IMR-90 (cell line): ENCODE measurements around the gene ASAP2. TPM values are rescaled to one million over a fixed set of nuclear protein-coding genes. Genes with fewer than 3 reads are reported as not detected.

Experiments used
- ATAC-seq: fragments of 200-7000 bp; cut with Tn5 transposase; 2 replicates; pipeline ENCODE4 v1.9.1; 2020; ENCODE audit warnings: low read depth, mild to moderate bottlenecking, moderate library complexity
- BruUV-seq: library from RNA; stranded (reverse); fragments of 400-500 nt; replicated peaks from 2 replicates; lab custom pipeline; 2021; lab: Mats Ljungman, UMichigan
- CTCF ChIA-PET: fragments of 300-600 bp; formaldehyde crosslinking; extraction: SDS; loops from one replicate; lab custom pipeline; 2021; ENCODE audit warnings: antibody characterized with exemption; lab: Yijun Ruan, JAX
- POLR2A ChIA-PET: fragments of 300-600 bp; sonication (Branson Sonifier 250); formaldehyde crosslinking; loops from one replicate; lab custom pipeline; 2022; ENCODE audit warnings: antibody characterized with exemption; ENCODE audit not compliant: unreplicated experiment; lab: Charles Lee
- DNase-seq: peaks from one replicate; pipeline ENCODE4 v3.0.0; 2013
- H2AFZ ChIP-seq: replicated peaks from 2 replicates; pipeline ENCODE3; 2013; ENCODE audit warnings: low read length, mild to moderate bottlenecking; ENCODE audit not compliant: poor library complexity
- H2AK5ac ChIP-seq: 2 replicates; pipeline ENCODE4 v1.6.1; 2013; ENCODE audit warnings: low read depth, low read length, inconsistent platforms
- H2AK9ac ChIP-seq: replicated peaks from 2 replicates; pipeline ENCODE3; 2013; ENCODE audit warnings: mild to moderate bottlenecking, low read depth, low read length, moderate library complexity; ENCODE audit not compliant: poor library complexity
- H2BK120ac ChIP-seq: 2 replicates; pipeline ENCODE4 v1.6.1; 2013; ENCODE audit warnings: low read depth, low read length, inconsistent platforms
- H2BK15ac ChIP-seq: 3 replicates; pipeline ENCODE4 v1.6.1; 2013; ENCODE audit warnings: low read depth, low read length, inconsistent platforms
- H2BK20ac ChIP-seq: 2 replicates; pipeline ENCODE4 v1.6.1; 2013; ENCODE audit warnings: low read depth, mild to moderate bottlenecking, inconsistent platforms, low read length, moderate library complexity
- H2BK5ac ChIP-seq: 2 replicates; pipeline ENCODE4 v1.6.1; 2013; ENCODE audit warnings: mild to moderate bottlenecking, low read depth, low read length, inconsistent platforms; ENCODE audit not compliant: poor library complexity, severe bottlenecking
- H3K14ac ChIP-seq: replicated peaks from 2 replicates; pipeline ENCODE4 v1.6.1; 2013; ENCODE audit warnings: low read depth, low read length, inconsistent platforms
- H3K18ac ChIP-seq: 2 replicates; pipeline ENCODE4 v1.6.1; 2013; ENCODE audit warnings: low read depth, low read length, control low read depth
- H3K23ac ChIP-seq: 2 replicates; pipeline ENCODE4 v1.6.1; 2013; ENCODE audit warnings: low read depth, low read length, inconsistent platforms
- H3K27ac ChIP-seq: 2 replicates; pipeline ENCODE4 v1.5.1; 2013; ENCODE audit warnings: mild to moderate bottlenecking, control low read depth, low read length; ENCODE audit not compliant: insufficient read depth
- H3K27me3 ChIP-seq: 2 replicates; pipeline ENCODE4 v1.6.1; 2013; ENCODE audit warnings: low read length; ENCODE audit not compliant: control insufficient read depth, insufficient read depth
- H3K36me3 ChIP-seq: 2 replicates; pipeline ENCODE4 v1.6.1; 2013; ENCODE audit warnings: low read length, mixed read lengths; ENCODE audit not compliant: control insufficient read depth, insufficient read depth
- H3K4ac ChIP-seq: 2 replicates; pipeline ENCODE4 v1.6.1; 2013; ENCODE audit warnings: low read depth, low read length, inconsistent platforms
- H3K4me1 ChIP-seq: 2 replicates; pipeline ENCODE4 v1.6.1; 2013; ENCODE audit warnings: low read length, mixed read lengths; ENCODE audit not compliant: control insufficient read depth, insufficient read depth
- H3K4me2 ChIP-seq: 2 replicates; pipeline ENCODE4 v1.6.1; 2013; ENCODE audit warnings: low read depth, mild to moderate bottlenecking, control low read depth, low read length, moderate library complexity
- H3K4me3 ChIP-seq: 2 replicates; pipeline ENCODE4 v1.5.1; 2013; ENCODE audit warnings: low read depth, mild to moderate bottlenecking, control low read depth, low read length, moderate library complexity; ENCODE audit not compliant: insufficient read depth
- H3K56ac ChIP-seq: 2 replicates; pipeline ENCODE4 v1.6.1; 2013; ENCODE audit warnings: low read length, inconsistent platforms; ENCODE audit not compliant: insufficient read depth; ENCODE audit errors: extremely low read depth
- H3K79me1 ChIP-seq, 2 experiments: 2 replicates each; pipeline ENCODE4 v1.6.1; 2013; ENCODE audit warnings: low read length in 2 of 2, inconsistent platforms in 1 of 2, low read depth in 1 of 2
- H3K9ac ChIP-seq: 2 replicates; pipeline ENCODE4 v1.6.1; 2013; ENCODE audit warnings: low read depth, low read length, control low read depth
- H3K9me1 ChIP-seq: 2 replicates; pipeline ENCODE4 v1.6.1; 2013; ENCODE audit warnings: low read length, inconsistent platforms; ENCODE audit not compliant: insufficient read depth
- H3K9me3 ChIP-seq: 2 replicates; pipeline ENCODE4 v1.6.1; 2013; ENCODE audit warnings: low read length; ENCODE audit not compliant: control insufficient read depth, insufficient read depth
- H4K20me1 ChIP-seq: 2 replicates; pipeline ENCODE4 v1.6.1; 2013; ENCODE audit warnings: low read length, inconsistent platforms; ENCODE audit not compliant: insufficient read depth
- H4K5ac ChIP-seq: 2 replicates; pipeline ENCODE4 v1.6.1; 2013; ENCODE audit warnings: mild to moderate bottlenecking, low read depth, low read length, control low read depth
- H4K8ac ChIP-seq, 2 experiments: 2 replicates each; pipeline ENCODE4 v1.6.1; 2013; ENCODE audit warnings: low read depth in 2 of 2, low read length in 2 of 2, control low read depth in 1 of 2, inconsistent platforms in 1 of 2
- H4K91ac ChIP-seq: 2 replicates; pipeline ENCODE4 v1.6.1; 2013; ENCODE audit warnings: low read depth, low read length, inconsistent platforms; ENCODE audit not compliant: insufficient read depth
- BHLHE40 ChIP-seq: fragments of 150-350 bp; IDR thresholded peaks from 2 replicates; pipeline ENCODE4 v1.6.1; 2016; ENCODE audit warnings: mild to moderate bottlenecking, low read depth, low read length
- CEBPB ChIP-seq: IDR thresholded peaks from 2 replicates; pipeline ENCODE4 v1.6.1; 2012; ENCODE audit warnings: low read depth, low read length, improper control_type of control experiment
- CHD1 ChIP-seq: IDR thresholded peaks from 2 replicates; pipeline ENCODE4 v1.6.1; 2012; ENCODE audit warnings: low read depth, low read length, improper control_type of control experiment
- FOS ChIP-seq: fragments of 150-350 bp; IDR thresholded peaks from 2 replicates; pipeline ENCODE4 v1.6.1; 2016; ENCODE audit warnings: low read depth, low read length
- MXI1 ChIP-seq: IDR thresholded peaks from 2 replicates; pipeline ENCODE4 v1.6.1; 2012; ENCODE audit warnings: low read depth, mild to moderate bottlenecking, low read length, moderate library complexity, borderline replicate concordance
- POLR2A ChIP-seq: IDR thresholded peaks from 2 replicates; pipeline ENCODE4 v1.6.1; 2012; ENCODE audit warnings: mild to moderate bottlenecking, low read depth, low read length
- RAD21 ChIP-seq: IDR thresholded peaks from 2 replicates; pipeline ENCODE4 v1.6.1; 2012; ENCODE audit warnings: low read length, improper control_type of control experiment
- RCOR1 ChIP-seq: IDR thresholded peaks from 2 replicates; pipeline ENCODE4 v1.6.1; 2012; ENCODE audit warnings: mild to moderate bottlenecking, low read length, improper control_type of control experiment; ENCODE audit not compliant: insufficient replicate concordance
- SMC3 ChIP-seq: fragments of 150-350 bp; IDR thresholded peaks from 2 replicates; pipeline ENCODE4 v1.6.1; 2016; ENCODE audit warnings: low read depth, mild to moderate bottlenecking, antibody characterized with exemption, low read length, moderate library complexity
- WGBS, 2 experiments: methylation state at CpG; one replicate each; pipeline versions ENCODE4 v1.1.5 to v1.1.7; 2013; ENCODE audit warnings: missing lambda C conversion rate in 2 of 2; ENCODE audit not compliant: insufficient read length in 1 of 2; ENCODE audit errors: extremely low coverage in 2 of 2; 5-methylcytosine and 5-hydroxymethylcytosine counted together
- dilution Hi-C: fragments of 300-500 bp; cut with HindIII; formaldehyde crosslinking; loops from one replicate; pipeline ENCODE4 v1.14.3; 2018; ENCODE audit warnings: low sequenced_read_pairs; ENCODE audit not compliant: unreplicated experiment
- in situ Hi-C: fragments of 300-500 bp; cut with MboI; formaldehyde crosslinking; loops from 3 replicates; pipeline ENCODE4 v1.14.3; 2019; ENCODE audit warnings: low sequenced_read_pairs, inconsistent platforms, mixed read lengths
- intact Hi-C: fragments of 100-400 bp; cut with micrococcal nuclease; formaldehyde crosslinking; loops from 2 replicates; pipeline ENCODE4 v1.10.0; 2022
- polyA plus RNA-seq, 3 experiments: library from polyadenylated mRNA; depleted of rRNA; stranded (reverse); fragments of >200 nt; gene quantifications; 2 replicates each; pipeline ENCODE4 v1.2.3, GENCODE V29; 2012; ENCODE audit warnings: low replicate concordance in 1 of 3
- total RNA-seq: library from RNA; depleted of rRNA; stranded (reverse); fragments of >200 nt; gene quantifications from 2 replicates; pipeline ENCODE4 v1.2.3, GENCODE V29; 2012
- TF ChIP-seq, protein P1 (sequence below): fragments of 150-350 bp; IDR thresholded peaks from 2 replicates; pipeline ENCODE4 v1.6.1; 2017; ENCODE audit warnings: mild to moderate bottlenecking, antibody characterized with exemption, low read length, low read depth
- TF ChIP-seq, protein P2 (sequence below): conservative IDR thresholded peaks from 2 replicates; pipeline ENCODE4 v1.5.1; 2012; ENCODE audit warnings: mild to moderate bottlenecking, low read depth, low read length, improper control_type of control experiment

Gene ASAP2
- total and polyA plus RNA-seq, 2 of the 4 experiments (the other 2 are of a cell fraction), result 19.7 to 28.1 TPM

DNA sequence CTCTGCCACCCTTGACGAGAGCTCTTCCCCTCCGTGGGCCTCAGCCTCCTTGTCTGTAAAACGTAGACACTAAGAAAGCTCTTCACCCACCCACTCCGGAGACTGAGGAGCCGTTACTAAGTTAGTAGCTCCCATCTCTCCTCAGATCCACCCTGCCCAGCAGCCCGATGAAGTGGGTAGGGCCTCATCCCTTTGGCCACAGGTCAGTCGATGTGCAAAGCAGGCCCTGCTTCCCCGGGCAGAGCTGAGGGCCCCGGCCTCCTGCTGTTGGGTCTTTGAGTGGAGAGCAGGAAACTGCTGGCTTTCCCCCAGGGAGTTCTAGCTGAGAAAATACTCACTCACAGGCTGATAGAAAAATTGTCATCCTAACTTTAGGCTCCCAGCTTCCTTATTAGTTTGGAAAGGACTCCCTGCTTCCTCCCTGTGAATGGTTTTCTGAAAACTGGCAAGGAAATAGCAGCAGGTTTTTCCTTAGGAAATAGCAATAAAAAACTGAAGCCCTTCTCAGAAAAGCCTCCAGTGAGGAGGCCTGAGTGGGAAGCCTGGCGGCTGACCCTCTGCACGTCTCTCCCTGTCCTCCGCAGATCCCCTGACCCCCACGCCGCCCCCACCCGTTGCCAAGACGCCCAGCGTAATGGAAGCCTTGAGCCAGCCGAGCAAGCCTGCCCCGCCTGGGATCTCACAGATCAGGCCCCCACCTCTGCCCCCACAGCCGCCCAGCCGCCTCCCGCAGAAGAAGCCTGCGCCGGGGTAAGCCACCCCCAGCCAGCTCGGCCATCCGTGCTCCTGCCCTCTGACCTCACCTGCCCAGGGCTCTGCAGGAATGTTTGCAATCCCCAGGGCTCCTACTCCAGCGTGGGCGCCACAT, 186.5 kb downstream of the ASAP2 start:
- ChIA-PET CTCF (no interaction called here), POLR2A (no interaction called here)
- no peak for ATAC-seq
- H3K9me3 ChIP-seq, result no peaks in the 10 kb centered on the region
- no peak overlapping the region for H2BK15ac ChIP-seq
- no peak overlapping the region for H3K23ac ChIP-seq
- TF ChIP-seq POLR2A (no peak), RAD21 (no peak), RCOR1 (no peak), MXI1 (no peak), BHLHE40 (no peak), FOS (no peak), SMC3 (no peak), CHD1 (no peak), CEBPB (no peak)
- TF ChIP-seq, protein P1, sequence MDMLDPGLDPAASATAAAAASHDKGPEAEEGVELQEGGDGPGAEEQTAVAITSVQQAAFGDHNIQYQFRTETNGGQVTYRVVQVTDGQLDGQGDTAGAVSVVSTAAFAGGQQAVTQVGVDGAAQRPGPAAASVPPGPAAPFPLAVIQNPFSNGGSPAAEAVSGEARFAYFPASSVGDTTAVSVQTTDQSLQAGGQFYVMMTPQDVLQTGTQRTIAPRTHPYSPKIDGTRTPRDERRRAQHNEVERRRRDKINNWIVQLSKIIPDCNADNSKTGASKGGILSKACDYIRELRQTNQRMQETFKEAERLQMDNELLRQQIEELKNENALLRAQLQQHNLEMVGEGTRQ, result no peak
- TF ChIP-seq, protein P2, sequence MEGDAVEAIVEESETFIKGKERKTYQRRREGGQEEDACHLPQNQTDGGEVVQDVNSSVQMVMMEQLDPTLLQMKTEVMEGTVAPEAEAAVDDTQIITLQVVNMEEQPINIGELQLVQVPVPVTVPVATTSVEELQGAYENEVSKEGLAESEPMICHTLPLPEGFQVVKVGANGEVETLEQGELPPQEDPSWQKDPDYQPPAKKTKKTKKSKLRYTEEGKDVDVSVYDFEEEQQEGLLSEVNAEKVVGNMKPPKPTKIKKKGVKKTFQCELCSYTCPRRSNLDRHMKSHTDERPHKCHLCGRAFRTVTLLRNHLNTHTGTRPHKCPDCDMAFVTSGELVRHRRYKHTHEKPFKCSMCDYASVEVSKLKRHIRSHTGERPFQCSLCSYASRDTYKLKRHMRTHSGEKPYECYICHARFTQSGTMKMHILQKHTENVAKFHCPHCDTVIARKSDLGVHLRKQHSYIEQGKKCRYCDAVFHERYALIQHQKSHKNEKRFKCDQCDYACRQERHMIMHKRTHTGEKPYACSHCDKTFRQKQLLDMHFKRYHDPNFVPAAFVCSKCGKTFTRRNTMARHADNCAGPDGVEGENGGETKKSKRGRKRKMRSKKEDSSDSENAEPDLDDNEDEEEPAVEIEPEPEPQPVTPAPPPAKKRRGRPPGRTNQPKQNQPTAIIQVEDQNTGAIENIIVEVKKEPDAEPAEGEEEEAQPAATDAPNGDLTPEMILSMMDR, result no peak
- H3K27ac ChIP-seq, result no peak overlapping the region
- peaks cover 45% of the 10 kb centered on the region for H3K36me3 ChIP-seq
- no peak overlapping the region for H3K56ac ChIP-seq
- no peak overlapping the region for H4K91ac ChIP-seq
- no peaks in the 10 kb centered on the region for H3K27me3 ChIP-seq
- intact Hi-C loops (no loop called here), in situ Hi-C loops (no loop called here), dilution Hi-C loops (no loop called here)
- H3K4ac ChIP-seq, result no peak overlapping the region
- no peak overlapping the region for H2AK5ac ChIP-seq
- H4K20me1 ChIP-seq, result peaks cover 4% of the 10 kb centered on the region
- 80% methylated on average over 14 of the region's 28 CpGs; no CpG with 5 or more reads in 1 of the 2 experiments for WGBS, 2 experiments
- BruUV-seq, result no TSS peak
- no peak overlapping the region for H2BK20ac ChIP-seq
- H2AFZ ChIP-seq, result no peak overlapping the region
- no peak overlapping the region for H2BK5ac ChIP-seq
- no peak overlapping the region for H3K4me2 ChIP-seq
- no peak overlapping the region for H4K5ac ChIP-seq
- H3K79me1 ChIP-seq, result peaks cover 0 to 36% of the 10 kb centered on the region in 2 experiments; a peak in 3 of 4 replicates
- no peaks in the 10 kb centered on the region for H3K9me1 ChIP-seq
- H2BK120ac ChIP-seq, result no peak overlapping the region
- H3K18ac ChIP-seq, result no peak overlapping the region
- no peaks in the 10 kb centered on the region for H3K4me1 ChIP-seq
- DNase-seq, result no peak
- H3K9ac ChIP-seq, result no peak overlapping the region
- H4K8ac ChIP-seq, result no peak overlapping the region
- H2AK9ac ChIP-seq, result no peak overlapping the region
- no peak overlapping the region for H3K4me3 ChIP-seq
- no peak overlapping the region for H3K14ac ChIP-seq
